HepG2 (cell line): Measurements from ENCODE around the gene ATXN7L3. TPM values are rescaled to one million over a fixed set of nuclear protein-coding genes. Genes with fewer than 3 reads are reported as not detected.
A peak's percentile ranks its signal among the peaks of the same experiment; 100 is the strongest.

Experiments used
- AKAP8 ChIP-seq: sonication (generic); formaldehyde crosslinking; IDR thresholded peaks from 2 replicates; pipeline ENCODE4 v1.5.1; 2020; ENCODE audit warnings: mild to moderate bottlenecking, missing genetic modification reagents
- ARID5B ChIP-seq: IDR thresholded peaks from 2 replicates; pipeline ENCODE4 v1.4.0; 2020; ENCODE audit warnings: mild to moderate bottlenecking, missing genetic modification reagents
- EEA1 ChIP-seq: sonication (generic); formaldehyde crosslinking; IDR thresholded peaks from 2 replicates; pipeline ENCODE4 v1.5.1; 2020; ENCODE audit warnings: mild to moderate bottlenecking, missing genetic modification reagents, borderline replicate concordance
- FOXA3 ChIP-seq: IDR thresholded peaks from 2 replicates; pipeline ENCODE4 v1.6.1; 2016; ENCODE audit warnings: missing genetic modification reagents, missing compliant biosample characterization
- HMGXB4 ChIP-seq, 2 experiments: sonication (generic) in 1 of 2; formaldehyde crosslinking in 1 of 2; IDR thresholded peaks; 2 replicates each; pipeline versions ENCODE4 v1.4.0 to v1.6.1; 2018 to 2020; ENCODE audit warnings: missing genetic modification reagents in 2 of 2, borderline replicate concordance in 1 of 2, low read depth in 1 of 2, mild to moderate bottlenecking in 1 of 2, missing biosample characterization in 1 of 2
- KLF6 ChIP-seq: IDR thresholded peaks from 2 replicates; pipeline ENCODE4 v1.8.0; 2016; ENCODE audit warnings: missing biosample characterization, missing genetic modification reagents
- MEF2D ChIP-seq: sonication (generic); formaldehyde crosslinking; IDR thresholded peaks from 2 replicates; pipeline ENCODE4 v1.5.1; 2020; ENCODE audit warnings: mild to moderate bottlenecking, missing genetic modification reagents
- NBN ChIP-seq: fragments of 450-650 bp; conservative IDR thresholded peaks from 2 replicates; pipeline ENCODE4 v1.6.1; 2017
- NFE2L2 ChIP-seq: fragments of 150-350 bp; IDR thresholded peaks from 2 replicates; pipeline ENCODE4 v1.6.1; 2014; ENCODE audit warnings: low read length
- REPIN1 ChIP-seq: sonication (generic); formaldehyde crosslinking; IDR thresholded peaks from 2 replicates; pipeline ENCODE4 v1.8.0; 2022; ENCODE audit warnings: missing genetic modification reagents, low read depth, mild to moderate bottlenecking, borderline replicate concordance
- SOX6 ChIP-seq, 2 experiments: fragments of 450-650 bp in 1 of 2; sonication (generic) in 1 of 2; formaldehyde crosslinking in 1 of 2; IDR thresholded peaks; 2 replicates each; pipeline versions ENCODE4 v1.4.0 to v1.6.1; 2017 to 2020; ENCODE audit warnings: antibody characterized with exemption in 1 of 2, mild to moderate bottlenecking in 1 of 2, missing genetic modification reagents in 1 of 2
- SPEN ChIP-seq: sonication (generic); formaldehyde crosslinking; IDR thresholded peaks from 2 replicates; pipeline ENCODE4 v1.5.1; 2020; ENCODE audit warnings: low read depth, mild to moderate bottlenecking, missing genetic modification reagents
- THAP11 ChIP-seq: IDR thresholded peaks from 2 replicates; pipeline ENCODE4 v1.6.1; 2016; ENCODE audit warnings: missing biosample characterization, missing genetic modification reagents
- ZFP62 ChIP-seq: sonication (generic); formaldehyde crosslinking; IDR thresholded peaks from 2 replicates; pipeline ENCODE4 v1.4.0; 2020; ENCODE audit warnings: missing genetic modification reagents
- ZNF263 ChIP-seq: sonication (generic); formaldehyde crosslinking; IDR thresholded peaks from 2 replicates; pipeline ENCODE4 v1.4.0; 2020; ENCODE audit warnings: missing genetic modification reagents
- ZNF615 ChIP-seq: sonication (generic); formaldehyde crosslinking; IDR thresholded peaks from 2 replicates; pipeline ENCODE4 v1.5.0; 2020; ENCODE audit warnings: mild to moderate bottlenecking, missing genetic modification reagents, borderline replicate concordance
- ZNF660 ChIP-seq: sonication (generic); formaldehyde crosslinking; IDR thresholded peaks from 2 replicates; pipeline ENCODE4 v1.5.1; 2020; ENCODE audit warnings: mild to moderate bottlenecking, low read depth, missing genetic modification reagents, borderline replicate concordance
- ZNF777 ChIP-seq: sonication (generic); formaldehyde crosslinking; IDR thresholded peaks from 2 replicates; pipeline ENCODE4 v1.4.0; 2020; ENCODE audit warnings: missing genetic modification reagents
- ZNF891 ChIP-seq: sonication (generic); formaldehyde crosslinking; IDR thresholded peaks from 2 replicates; pipeline ENCODE4 v1.5.0; 2020; ENCODE audit warnings: mild to moderate bottlenecking, missing genetic modification reagents
- polyA plus RNA-seq, 8 experiments: library from polyadenylated mRNA; depleted of rRNA in 3 of 8; stranded (reverse) in 7 of 8; unstranded in 1 of 8; fragments of >200 nt; fragmentation: Illumina TruSeq in 4 of 8; extraction: Trizol in 4 of 8; gene quantifications; 2 replicates each; pipeline versions ENCODE4 v1.2.1 to v1.2.3, GENCODE V29; 2011 to 2016; ENCODE audit warnings: low read depth in 4 of 8, missing spikeins in 1 of 8, mixed read lengths in 1 of 8; ENCODE audit not compliant: insufficient read depth in 1 of 8
- total RNA-seq, 5 experiments: library from RNA; depleted of rRNA; stranded (reverse); fragments of >200 nt; fragmentation: Illumina TruSeq; extraction: Trizol; gene quantifications; 2 replicates each; pipeline ENCODE4 v1.2.3, GENCODE V29; 2016; ENCODE audit warnings: low read depth in 1 of 5
- TF ChIP-seq, protein P1 (sequence below): sonication (generic); formaldehyde crosslinking; IDR thresholded peaks from 2 replicates; pipeline ENCODE4 v1.4.0; 2020; ENCODE audit warnings: mild to moderate bottlenecking, missing genetic modification reagents

Gene ATXN7L3
- total and polyA plus RNA-seq, 2 of the 13 experiments (the other 11 are each of a cell fraction or from before 2014, with no cell fraction given), result 44.5 to 59.1 TPM

DNA sequence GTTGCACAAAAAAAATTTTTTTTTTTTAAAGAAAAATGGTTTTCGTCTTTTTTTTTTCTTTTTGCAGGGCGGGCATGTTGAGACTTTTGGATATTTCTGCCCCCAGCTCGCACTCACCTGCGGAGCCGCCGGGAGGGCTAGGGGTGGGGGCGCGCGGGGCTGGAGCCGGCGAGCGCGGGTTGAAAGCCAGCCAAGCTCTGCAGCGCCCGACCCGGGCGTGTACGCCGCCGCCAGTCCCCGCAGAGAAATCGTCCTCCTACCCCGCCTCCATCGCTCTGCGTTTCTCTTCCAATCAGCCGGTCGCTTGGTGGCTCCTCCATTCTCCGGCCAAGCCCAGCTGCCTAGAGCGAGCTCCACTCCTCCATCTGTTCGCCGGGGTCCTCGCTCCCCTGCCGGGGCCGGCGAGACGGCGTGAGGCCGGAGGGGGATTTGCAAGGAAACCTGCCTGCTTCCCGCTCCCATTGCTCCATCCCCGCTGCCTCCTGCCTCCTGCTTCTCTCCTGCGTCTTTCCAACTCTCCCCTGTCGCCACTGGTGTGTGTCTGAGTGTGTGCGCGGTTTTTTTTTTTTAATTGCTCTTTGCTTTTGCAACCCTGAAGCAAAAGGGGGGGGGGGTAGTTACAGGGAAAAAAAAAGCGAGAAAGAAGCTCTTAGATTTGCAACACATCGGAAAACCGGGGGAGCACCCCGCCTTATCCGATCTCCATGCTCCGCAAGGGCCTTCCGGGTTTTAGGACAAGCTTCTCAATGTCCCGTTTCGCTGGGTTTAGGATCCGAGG lies 21.6 kb upstream of the ATXN7L3 start (continued):
- TF ChIP-seq REPIN1 (0 out of 2 replicates have a peak, but pooled peaks have one; percentile 38), NFE2L2 (no peak), SPEN (CRISPR knock-in tag) (0 out of 2 replicates have a peak, but pooled peaks have one; percentile 7), ZNF660 (CRISPR knock-in tag) (no peak), ARID5B (CRISPR knock-in tag) (peak; percentile 31; the same call in 1 of the 2 replicates), ZNF263 (CRISPR knock-in tag) (peak; percentile 93), ZNF777 (CRISPR knock-in tag) (no peak; the same call in 1 of the 2 replicates), NBN (no peak), FOXA3 (CRISPR knock-in tag) (peak; percentile 34; the same call in 1 of the 2 replicates), KLF6 (CRISPR knock-in tag) (no peak), AKAP8 (CRISPR knock-in tag) (peak; percentile 97), ZFP62 (CRISPR knock-in tag) (no peak), THAP11 (no peak; the same call in none of the 2 replicates), ZNF615 (CRISPR knock-in tag) (no peak), ZNF891 (CRISPR knock-in tag) (peak; percentile 53; the same call in 1 of the 2 replicates), EEA1 (CRISPR knock-in tag) (no peak), MEF2D (peak; percentile 58), HMGXB4 (CRISPR knock-in tag; IDR thresholded peaks at IDR 0.05; ENCODE audit: borderline replicate concordance in 1 of 2, low read depth in 1 of 2) (peak; percentile 34 to 77; a peak in 3 of 4 replicates), SOX6 (IDR thresholded peaks at IDR 0.05) (no peak), SOX6 (CRISPR knock-in tag; IDR thresholded peaks at IDR 0.05) (peak; percentile 40)
- TF ChIP-seq, protein P1, sequence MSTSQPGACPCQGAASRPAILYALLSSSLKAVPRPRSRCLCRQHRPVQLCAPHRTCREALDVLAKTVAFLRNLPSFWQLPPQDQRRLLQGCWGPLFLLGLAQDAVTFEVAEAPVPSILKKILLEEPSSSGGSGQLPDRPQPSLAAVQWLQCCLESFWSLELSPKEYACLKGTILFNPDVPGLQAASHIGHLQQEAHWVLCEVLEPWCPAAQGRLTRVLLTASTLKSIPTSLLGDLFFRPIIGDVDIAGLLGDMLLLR (CRISPR knock-in tag), result peak; percentile 67; the same call in 1 of the 2 replicates
